DMS79 treated with DMSO at 0.1 percent for 48 hours (cell line): ENCODE data around the gene INSRR.

Experiments
- DNase-seq: peaks from one replicate; lab custom pipeline; 2025; lab: John Stamatoyannopoulos, UW

Gene INSRR

DNA sequence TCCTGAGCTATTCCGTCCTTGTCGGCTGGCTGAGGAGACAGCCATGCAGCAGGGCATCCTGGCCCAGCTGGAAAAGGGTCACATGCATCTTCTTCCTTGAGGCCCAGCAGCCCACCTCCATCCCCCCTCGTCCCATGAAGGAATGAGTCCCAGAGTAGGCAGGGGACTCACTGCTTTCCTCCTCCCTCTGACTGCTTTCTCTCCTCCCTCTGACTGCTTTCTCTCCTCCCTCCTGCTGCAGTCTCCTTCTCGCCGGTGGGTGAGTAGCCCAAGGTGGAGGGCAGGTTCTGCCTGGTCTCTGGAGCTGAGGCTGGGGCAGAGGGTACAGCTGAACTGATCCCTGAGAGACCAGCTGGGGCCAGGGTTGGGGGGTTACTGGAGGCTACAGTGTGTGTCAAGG is 15.2 kb upstream of the INSRR start:
- DNase-seq = no peak

DNA sequence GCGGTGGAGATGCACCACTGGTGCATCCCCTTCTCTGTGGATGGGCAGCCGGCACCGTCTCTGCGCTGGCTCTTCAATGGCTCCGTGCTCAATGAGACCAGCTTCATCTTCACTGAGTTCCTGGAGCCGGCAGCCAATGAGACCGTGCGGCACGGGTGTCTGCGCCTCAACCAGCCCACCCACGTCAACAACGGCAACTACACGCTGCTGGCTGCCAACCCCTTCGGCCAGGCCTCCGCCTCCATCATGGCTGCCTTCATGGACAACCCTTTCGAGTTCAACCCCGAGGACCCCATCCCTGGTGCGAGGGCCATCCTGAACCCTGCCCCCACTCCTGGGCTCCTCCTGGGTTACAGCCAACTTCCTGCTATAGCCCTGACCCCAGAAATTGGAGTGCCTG is 14.7 kb upstream of the INSRR start:
- DNase-seq = no peak

DNA sequence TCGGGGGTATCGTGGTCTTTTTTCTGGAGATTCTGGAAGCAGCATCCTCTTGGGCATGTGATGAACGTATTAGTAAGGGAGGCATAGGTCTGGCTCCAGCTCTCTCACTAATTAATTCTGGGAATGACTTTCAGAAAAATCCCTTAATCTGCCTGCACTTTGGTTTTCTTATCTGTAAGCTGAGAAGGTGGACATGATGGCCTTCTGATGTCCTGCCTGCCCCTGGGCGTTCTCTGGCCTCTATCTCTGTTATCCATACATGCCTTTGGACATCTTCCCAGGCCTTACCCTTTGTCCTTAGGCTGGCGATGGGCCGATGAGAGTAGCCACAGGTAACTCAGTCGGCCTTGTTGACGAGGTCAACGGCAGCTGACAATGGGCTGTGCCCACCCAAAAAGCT is 10.5 kb upstream of the INSRR start:
- DNase-seq = no peak

DNA sequence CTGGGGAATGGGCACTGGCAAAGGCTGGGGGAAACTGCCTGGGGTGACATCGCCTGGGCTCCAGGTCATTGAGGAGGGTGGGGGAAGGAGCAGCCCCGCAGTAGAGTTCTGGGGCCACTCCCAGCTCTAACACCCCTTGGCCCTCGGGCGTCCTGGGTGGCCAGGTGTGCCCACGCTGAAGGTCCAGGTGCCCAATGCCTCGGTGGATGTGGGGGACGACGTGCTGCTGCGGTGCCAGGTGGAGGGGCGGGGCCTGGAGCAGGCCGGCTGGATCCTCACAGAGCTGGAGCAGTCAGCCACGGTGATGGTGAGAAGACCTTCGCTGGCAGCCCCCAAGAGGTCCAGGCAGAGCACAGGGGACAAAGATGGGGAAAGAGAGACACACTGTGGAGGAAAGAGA is 9.4 kb upstream of the INSRR start:
- DNase-seq = no peak

DNA sequence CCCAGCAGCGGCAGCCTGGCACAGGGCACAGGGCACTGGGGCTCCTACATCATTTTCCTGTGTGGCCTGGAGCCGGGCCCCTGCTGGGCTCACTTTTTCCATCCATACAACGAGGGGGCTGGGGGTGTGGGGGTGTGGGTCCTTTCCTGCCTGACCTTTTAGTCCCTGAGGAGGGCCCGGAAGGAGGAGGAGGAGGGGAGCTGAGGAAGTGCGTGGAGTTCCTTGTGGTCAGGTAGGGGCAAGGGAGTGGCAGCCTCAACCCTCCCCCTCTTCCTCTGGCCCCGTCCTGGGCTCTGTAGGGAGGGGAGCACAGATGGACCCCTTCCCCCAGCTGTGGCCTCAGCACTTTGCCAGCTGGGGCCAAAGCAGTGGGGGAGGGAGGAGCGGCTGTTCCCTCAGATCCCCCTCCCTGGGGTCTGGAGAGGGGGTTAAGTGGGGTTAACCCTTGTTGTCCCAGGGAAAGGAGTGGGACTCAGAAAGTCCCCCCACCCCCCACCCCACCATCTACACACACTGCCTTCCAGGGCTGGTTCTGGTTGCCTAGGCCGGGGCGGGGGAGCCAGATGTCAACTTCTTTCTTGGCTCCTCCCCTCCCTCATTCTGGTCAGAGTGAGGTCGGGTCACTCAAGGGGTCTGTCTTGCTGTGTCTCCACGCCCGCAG is 7.5 kb upstream of the INSRR start:
- no peak for DNase-seq

DNA sequence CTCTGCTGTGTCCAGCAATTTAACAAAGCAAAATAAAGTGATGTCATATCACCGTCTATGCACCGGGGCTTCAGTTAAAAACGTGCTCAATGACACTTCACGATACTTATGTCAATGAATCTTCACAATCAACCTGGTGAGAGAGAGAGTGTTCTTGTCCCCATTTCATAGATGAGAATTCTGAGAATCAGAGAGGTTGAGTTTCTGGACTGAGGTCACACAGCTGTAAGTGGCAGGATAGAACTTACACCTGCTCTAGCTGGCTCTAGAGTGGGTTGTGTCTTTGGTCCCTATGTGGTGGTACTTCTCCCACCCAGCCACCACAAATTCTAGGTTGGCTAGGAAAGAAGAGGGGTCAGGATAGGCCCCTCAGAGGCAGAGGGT is 6.9 kb upstream of the INSRR start:
- no peak for DNase-seq

DNA sequence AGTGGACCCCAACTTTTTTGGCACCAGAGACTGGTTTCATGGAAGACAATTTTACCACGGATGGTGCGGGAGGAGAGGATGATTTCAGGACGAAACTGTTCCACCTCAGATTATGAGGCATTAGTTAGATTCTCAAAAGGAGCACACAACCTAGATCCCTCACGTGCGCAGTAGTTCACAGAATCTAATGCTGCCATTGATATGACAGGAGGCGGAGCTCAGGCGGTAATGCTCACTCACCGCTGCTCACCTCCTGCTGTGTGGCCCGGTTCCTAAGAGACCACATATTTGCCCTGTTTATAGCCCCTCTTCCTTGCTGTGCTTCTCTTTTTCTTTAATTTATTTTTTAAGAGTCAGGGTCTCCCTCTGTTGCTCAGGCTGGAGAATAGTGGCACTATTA is 6.3 kb upstream of the INSRR start:
- DNase-seq = no peak

DNA sequence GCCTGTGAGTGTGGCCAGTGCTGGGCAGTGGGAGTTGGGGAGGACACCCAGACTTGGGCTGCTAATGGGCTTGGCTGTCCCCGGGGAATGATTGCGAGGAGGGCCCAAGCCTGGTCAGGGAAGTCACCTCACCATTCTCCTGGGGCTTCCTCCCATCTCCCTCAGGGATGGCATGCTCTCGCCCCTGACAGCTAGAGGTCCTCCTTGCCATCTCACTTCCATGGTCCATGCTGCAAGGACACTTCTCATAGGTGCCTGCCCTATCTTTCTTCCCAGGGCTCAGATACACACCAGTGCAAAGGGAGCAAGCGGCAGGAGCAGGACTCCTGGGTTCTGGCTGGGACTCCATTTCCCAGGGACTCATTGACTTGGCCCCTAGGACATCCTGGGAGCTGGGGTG is 5.9 kb upstream of the INSRR start:
- DNase-seq = no peak

DNA sequence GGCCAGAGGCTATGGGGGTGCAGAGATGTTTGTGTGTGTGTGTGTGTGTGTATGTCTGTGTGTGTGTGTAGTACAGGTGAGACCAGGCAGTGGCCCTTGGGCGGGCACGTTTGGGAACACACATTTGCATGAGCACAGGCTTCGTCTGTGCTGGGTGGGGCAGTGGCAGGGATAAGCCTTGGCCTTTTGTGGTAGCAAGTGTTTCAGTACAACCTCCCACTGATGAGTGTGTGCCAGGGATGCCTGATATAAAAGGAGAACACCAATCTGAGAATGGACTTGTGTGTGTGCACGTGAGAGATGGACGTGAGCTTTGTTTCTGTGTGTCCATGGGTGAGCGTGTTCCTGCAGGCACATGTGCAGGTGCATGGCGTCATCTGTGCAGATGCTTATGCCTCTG is 4.7 kb upstream of the INSRR start:
- DNase-seq = no peak

DNA sequence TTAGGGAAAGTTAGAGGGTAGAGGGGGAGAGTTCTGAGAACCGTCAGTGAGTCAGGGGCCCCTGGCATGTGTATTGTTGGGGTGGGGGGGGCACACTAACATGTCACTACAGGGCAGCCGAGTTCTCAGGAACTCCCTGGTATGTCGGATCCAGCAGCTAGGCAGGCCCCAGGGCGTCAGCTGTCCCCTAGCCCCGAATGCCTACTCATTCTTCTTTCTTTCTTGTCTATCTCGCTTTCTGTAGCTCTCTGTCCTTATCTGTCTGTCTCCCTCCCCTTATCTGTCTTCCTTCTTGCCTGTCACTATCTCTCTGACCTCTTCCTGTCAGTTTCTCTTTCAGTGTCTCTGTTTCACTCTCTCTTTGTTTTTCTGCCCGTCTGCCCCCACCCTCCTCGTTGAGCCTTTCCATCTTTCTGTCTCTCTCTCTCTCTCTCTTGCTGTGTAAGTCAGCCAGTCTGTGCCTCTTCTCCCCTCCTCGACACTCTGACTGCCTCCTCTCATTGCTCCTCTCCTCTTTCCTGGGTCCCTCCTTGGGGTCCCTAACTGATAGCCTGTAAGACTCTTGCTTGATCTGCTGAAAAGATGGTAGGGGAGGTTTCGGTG is 4.2 kb upstream of the INSRR start:
- DNase-seq = no peak

DNA sequence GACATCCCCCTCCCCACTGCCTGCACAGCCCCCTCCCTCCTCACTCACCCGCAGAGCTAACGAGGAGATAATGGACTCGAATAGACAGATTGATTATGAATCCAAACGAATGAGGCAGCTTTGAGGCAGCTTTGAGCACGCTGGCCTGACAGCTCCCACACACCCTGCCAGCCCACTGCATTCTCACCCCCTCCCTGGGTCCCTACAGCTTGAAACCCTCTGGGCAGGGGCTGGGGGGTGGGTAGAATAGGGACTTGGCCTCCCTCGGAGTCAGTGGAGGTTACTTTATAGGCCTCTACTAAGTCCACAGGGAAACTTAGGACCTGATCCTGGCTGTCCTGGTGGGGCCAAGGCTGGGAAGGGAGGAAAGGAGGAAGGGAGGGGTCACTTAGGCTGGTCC is 3.7 kb upstream of the INSRR start:
- no peak for DNase-seq

DNA sequence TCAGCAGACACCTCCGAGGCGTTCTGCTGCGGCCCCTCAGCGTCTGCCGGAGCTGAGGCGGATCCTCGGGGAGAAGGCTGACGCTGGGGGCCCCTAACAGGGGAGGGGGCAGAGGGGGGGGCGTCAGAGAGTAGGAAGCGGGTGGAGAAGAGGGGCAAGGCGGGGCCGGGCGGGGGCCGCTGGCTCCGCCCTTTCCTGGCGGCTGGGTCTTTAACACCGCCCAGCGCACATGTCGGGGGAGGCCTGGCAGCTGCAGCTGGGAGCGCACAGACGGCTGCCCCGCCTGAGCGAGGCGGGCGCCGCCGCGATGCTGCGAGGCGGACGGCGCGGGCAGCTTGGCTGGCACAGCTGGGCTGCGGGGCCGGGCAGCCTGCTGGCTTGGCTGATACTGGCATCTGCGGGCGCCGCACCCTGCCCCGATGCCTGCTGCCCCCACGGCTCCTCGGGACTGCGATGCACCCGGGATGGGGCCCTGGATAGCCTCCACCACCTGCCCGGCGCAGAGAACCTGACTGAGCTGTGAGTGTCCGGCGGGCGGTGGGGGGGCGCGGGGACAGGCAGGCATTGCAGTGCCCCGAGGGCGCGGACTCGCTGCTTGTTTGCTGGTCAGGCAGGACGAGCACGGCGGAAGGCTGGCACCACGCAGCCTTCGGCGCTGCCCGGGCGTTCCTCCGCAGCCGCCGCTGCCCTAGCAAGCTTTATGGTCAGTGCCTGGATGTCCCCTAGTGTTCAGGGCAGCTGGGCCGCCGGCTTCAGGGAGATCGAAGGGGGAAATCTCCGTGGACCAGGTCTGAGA is 1.9 kb upstream of the INSRR start, which contains the start of gene NTRK1:
TSS of gene NTRK1 (plus strand) at position 238 of the 796 bp plus-strand sequence. CDS start at position 308, 70 bp downstream.
- DNase-seq = peak; percentile 69

DNA sequence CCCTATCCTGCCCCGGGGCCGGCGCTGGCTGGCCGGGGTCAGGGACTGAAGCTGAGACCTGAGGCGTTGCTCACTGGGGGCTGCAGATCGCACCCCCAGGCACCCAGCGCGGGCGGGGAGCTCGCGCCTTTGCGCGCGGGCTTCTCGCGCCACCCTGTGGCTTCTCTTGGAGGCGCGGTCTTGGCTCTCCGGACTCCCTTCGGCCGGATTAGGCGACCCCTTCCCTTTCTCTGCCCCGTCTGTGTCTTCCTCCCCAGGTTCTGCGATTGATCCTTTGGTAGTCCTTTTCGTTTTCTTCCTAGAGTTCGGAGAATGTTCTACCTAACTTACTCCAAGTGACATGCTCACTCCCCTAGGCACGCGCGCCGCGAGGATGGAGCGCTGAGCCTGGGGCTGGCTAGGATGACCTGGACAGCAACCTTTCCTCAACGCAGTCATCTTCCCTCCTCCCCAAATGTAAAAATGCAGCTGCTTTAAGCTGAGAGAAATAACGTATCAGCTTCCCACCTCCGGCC is 1.3 kb upstream of the INSRR start:
- DNase-seq = peak; percentile 69

DNA sequence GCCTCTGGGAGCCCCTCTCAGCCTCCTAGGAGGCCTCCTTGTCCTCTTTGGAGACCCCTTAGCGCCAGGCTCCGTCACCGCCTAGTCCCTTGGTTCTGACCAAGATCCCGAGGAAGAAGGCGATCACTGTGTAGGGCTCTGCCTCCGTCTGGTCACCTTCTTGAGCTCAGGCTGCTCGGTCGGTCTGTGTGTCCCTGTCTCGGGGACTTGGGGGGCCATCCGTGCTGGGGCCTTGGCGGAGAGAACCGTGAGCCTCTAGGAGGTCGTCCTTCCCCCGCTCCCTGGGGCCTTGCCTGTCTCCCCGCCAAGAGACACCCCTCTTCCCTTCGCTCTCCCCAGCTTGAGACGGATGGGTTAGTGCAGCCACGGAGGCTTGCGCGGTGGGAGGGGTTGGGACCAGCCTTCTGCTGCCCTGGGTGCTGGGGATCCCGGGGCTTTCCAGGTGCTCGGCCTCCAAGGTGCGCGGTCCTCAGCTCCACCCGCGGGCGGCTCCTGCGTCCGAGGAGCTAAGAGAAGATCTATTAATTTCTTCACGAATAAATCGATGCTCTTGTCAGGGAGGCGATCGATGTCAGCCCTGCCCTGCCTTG is 701 bp upstream of the INSRR start:
- peak; percentile 18 for DNase-seq

DNA sequence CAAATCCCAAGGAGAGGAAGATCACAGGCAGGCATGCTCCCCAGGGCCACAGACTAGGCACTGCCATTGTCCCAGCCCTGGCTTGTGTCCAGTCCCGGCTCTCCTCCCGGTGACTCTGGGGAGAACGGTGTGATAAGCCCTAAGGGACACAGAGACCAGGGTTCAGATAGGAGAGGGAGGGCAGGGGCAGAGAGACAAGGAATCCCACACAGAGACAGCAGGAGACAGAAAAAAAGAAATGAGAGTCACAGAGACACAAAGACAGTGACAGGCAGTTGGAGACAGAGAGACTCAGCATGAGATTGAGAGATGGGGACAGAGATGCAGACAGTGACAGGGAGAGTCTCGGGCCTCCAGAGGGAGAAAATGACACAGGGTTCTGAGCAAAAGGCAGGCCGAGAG is 361 bp downstream of the INSRR start:
- DNase-seq = no peak

DNA sequence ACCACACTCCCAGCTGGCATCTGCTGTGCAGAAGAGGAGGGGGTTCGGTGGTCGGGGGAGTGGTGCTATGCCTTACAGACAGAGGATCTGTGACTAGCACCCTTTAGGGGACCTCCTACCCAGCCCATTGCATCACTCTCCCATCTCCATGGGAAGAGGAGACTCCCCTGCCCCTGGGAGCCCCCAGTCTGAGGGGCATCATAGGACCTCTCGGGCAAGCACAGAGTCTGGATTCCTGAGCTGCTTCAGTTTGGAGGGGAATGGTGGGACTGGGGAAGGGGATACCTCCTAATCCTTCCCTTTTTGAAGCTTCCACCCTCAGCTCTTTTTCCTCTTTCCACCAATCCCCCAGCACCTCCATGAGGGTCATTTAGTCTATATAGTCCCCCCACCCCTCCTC is 1.4 kb downstream of the INSRR start:
- no peak for DNase-seq

DNA sequence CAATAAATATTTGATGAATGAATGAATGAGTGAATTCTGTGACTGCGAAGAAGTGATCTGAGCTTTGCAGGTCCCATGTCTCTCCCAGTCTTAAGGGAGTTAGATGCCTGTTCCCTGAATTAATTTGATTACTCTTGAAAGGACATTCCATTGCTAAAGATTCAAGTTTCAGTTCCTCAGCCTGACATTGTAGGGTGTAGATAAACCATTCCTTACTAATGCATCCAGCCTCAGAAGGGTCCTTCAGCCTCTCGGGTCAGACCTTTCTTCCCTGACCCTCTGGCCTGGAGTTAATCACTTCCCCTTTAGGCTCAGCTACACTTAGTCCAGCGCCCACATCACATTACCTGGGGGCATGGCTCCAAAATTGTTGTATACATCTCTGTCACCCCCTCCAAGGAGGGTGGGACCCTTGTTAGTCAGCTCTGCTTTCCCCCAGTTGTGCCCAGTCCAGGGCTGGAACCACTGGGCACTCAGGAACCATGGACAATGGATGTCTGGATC is 2.6 kb downstream of the INSRR start:
- no peak for DNase-seq

DNA sequence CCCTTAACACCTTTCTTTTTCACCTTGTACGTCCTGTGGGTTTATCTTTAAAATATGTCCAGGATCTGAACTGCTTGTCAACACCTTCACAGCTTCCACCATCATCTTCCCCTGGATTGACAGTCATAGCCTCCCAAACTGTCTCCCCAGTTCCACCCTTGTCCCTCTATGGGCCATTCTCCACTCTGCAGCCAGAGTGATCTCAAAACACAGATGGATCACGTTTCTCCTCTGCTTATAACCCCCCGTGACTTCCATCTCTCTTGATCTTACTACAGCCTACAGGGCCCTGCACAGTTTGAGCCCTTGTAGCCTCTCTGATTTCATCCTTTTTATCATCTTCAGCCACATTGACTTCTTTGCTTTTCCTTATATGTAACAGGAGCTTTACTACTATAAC is 4.3 kb downstream of the INSRR start:
- DNase-seq = no peak

DNA sequence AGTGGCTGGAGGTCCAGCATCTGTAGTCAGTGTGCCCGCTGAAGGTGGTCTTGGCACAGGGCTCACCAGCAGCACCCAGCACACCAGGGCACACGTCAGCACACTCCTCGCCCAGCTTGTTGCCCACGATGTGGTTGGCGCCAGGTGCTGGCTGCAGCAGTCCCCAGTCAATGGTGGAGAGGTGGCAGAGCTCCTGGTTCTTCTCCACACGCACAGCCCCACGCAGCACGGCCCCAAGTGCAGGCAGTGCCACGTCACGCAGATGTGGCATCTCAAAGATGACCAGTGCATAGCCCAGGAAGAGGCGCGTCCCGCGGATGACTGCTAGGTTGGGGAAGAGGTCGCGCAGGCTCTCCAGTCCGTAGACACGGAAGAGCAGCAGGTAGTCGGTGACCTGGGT is 5.2 kb downstream of the INSRR start:
- no peak for DNase-seq

DNA sequence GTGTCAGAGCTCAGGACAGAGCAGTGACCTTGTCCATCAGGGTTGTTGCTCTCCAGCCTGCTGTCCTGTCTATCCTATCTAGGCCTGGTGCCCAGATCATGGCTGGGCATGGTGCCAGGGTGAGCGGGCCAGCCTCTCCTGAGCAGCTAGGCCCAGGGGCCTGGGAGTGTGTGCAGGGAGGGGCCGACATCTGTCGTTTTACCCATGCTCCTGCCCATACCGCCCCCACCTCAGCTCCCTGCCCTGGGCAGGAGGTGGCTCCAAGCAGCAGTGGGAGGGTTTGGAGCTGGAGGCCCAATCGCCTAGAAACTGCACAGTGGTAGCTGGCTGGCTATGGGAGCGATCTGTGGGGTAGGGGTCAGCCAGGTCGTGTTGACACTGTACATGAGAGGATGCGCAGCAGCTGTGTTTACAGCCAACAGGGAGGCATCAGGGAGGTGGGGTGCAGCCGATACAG is 6.5 kb downstream of the INSRR start:
- peak; percentile 80 for DNase-seq

DNA sequence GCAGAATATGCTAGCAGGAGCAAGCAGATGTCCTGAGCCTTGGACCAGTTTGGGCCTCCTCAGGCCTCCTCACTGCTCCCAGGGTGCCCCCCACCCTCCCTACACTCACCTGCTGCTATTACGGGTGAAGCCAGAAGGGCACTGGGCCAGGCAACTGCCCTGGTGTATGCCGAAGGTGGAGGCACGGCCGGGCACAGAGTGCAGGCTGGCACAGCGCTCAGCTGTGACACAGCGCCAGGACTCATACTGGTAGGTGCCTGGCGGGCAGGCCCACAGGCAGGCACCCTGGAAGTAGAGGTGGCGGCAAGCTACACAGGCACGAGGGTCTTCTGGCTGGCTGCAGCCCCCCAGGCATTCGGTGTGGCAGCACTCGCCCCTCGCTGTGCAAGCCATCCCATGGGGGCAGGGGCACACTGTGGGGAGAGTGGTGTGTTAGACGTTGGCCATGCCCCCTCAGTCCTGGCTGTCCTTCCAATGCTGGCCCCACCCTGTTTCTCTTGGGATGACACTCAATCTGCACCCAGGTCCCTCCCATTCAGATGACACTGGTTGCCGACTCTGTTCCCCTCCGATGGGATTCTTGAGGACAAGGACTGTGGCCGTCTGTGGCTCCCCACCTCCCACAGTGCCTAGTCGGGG is 7.0 kb downstream of the INSRR start:
- peak; percentile 15 for DNase-seq

DNA sequence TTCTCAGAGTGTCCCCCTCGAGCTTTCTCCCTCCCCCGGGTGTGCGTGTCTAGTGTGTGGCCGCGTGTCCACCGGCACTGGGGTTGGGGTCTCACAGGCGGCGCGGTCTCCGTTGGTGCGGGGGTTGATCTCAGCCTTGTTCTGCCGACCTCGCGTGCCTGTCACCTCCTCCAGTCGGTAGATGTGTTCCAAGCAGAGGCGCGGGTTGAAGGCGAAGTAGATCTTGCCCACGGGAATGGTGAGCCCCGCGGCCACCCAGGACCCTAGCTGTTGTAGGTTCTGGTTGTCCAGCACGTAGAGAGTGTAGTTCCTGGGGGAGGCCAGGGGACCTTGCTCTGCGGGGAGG is 9.8 kb downstream of the INSRR start:
- no peak for DNase-seq
